ENCODE data around the gene SDF2L1. TPM values are rescaled to one million over a fixed set of nuclear protein-coding genes. Genes with fewer than 3 reads are reported as not detected.

Gene SDF2L1
- total and polyA plus RNA-seq, 9 of the 15 experiments (the other 6 are each of a cell fraction or from before 2014, with no cell fraction given): 15.1 to 989 (median 124) TPM

DNA sequence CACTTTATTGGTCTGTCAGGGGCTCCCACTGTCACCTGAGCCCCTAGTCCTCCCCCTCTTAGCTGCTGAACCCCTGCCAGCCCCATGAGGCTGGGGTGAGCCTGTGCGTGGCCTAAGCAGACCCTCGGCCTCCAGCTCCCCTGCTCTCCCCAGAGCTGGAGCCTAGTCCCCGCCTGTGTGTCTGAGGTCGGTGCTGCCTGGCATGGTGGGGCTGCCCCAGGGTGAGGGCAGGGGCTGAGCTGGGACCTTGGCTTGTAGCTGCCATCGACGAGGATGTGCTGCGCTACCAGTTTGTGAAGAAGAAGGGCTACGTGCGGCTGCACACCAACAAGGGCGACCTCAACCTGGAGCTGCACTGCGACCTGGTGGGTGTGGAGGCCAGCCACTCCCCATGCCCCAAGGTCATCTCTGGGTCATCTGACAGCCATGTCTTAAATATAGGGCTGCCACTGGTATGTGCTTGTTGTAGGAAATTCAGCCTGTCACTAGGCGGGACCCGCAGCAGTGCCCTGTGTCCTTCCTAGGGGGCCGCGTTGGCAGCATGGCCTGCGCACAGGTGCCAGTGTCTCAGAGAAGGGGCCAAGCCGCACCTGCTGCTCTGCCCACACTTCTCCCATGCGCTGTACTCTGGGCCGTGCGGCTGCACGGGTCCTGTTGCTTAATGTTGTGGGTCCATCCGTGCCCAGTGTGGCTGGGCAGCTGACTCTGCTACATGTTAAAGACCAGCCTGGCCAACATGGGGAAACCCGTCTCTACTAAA lies 44.7 kb downstream of the SDF2L1 start (continued):
- TF ChIP-seq, protein P1, sequence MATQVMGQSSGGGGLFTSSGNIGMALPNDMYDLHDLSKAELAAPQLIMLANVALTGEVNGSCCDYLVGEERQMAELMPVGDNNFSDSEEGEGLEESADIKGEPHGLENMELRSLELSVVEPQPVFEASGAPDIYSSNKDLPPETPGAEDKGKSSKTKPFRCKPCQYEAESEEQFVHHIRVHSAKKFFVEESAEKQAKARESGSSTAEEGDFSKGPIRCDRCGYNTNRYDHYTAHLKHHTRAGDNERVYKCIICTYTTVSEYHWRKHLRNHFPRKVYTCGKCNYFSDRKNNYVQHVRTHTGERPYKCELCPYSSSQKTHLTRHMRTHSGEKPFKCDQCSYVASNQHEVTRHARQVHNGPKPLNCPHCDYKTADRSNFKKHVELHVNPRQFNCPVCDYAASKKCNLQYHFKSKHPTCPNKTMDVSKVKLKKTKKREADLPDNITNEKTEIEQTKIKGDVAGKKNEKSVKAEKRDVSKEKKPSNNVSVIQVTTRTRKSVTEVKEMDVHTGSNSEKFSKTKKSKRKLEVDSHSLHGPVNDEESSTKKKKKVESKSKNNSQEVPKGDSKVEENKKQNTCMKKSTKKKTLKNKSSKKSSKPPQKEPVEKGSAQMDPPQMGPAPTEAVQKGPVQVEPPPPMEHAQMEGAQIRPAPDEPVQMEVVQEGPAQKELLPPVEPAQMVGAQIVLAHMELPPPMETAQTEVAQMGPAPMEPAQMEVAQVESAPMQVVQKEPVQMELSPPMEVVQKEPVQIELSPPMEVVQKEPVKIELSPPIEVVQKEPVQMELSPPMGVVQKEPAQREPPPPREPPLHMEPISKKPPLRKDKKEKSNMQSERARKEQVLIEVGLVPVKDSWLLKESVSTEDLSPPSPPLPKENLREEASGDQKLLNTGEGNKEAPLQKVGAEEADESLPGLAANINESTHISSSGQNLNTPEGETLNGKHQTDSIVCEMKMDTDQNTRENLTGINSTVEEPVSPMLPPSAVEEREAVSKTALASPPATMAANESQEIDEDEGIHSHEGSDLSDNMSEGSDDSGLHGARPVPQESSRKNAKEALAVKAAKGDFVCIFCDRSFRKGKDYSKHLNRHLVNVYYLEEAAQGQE (IDR thresholded peaks at IDR 0.05; ENCODE audit: borderline replicate concordance): no peak
- TF ChIP-seq, protein P1 (CRISPR knock-in tag; IDR thresholded peaks at IDR 0.05; ENCODE audit: low read depth): 0 out of 2 replicates have a peak, but pooled peaks have one; percentile 6
- TF ChIP-seq GTF2F1 (IDR thresholded peaks at IDR 0.05; ENCODE audit: low read depth, low read length) (0 out of 2 replicates have a peak, but pooled peaks have one; percentile 42), TSHZ1 (CRISPR knock-in tag; IDR thresholded peaks at IDR 0.05) (no peak), RB1 (IDR thresholded peaks at IDR 0.05; ENCODE audit: low read depth) (0 out of 2 replicates have a peak, but pooled peaks have one; percentile 51), ZNF551 (CRISPR knock-in tag; IDR thresholded peaks at IDR 0.05) (no peak), CHD2 (IDR thresholded peaks at IDR 0.05; ENCODE audit: low read depth, low read length) (no peak), SIRT6 (IDR thresholded peaks at IDR 0.05; ENCODE audit: low read depth, low read length) (no peak), POLR2G (IDR thresholded peaks at IDR 0.05; ENCODE audit: low read depth, low read length) (peak; percentile 77), ZNF57 (CRISPR knock-in tag; IDR thresholded peaks at IDR 0.05) (peak; percentile 75; the same call in 1 of the 2 replicates), RBM17 (IDR thresholded peaks at IDR 0.05; ENCODE audit: borderline replicate concordance, low read depth, low read length) (no peak), MECOM (CRISPR knock-in tag; IDR thresholded peaks at IDR 0.05) (no peak)
- TF ChIP-seq, protein P2, sequence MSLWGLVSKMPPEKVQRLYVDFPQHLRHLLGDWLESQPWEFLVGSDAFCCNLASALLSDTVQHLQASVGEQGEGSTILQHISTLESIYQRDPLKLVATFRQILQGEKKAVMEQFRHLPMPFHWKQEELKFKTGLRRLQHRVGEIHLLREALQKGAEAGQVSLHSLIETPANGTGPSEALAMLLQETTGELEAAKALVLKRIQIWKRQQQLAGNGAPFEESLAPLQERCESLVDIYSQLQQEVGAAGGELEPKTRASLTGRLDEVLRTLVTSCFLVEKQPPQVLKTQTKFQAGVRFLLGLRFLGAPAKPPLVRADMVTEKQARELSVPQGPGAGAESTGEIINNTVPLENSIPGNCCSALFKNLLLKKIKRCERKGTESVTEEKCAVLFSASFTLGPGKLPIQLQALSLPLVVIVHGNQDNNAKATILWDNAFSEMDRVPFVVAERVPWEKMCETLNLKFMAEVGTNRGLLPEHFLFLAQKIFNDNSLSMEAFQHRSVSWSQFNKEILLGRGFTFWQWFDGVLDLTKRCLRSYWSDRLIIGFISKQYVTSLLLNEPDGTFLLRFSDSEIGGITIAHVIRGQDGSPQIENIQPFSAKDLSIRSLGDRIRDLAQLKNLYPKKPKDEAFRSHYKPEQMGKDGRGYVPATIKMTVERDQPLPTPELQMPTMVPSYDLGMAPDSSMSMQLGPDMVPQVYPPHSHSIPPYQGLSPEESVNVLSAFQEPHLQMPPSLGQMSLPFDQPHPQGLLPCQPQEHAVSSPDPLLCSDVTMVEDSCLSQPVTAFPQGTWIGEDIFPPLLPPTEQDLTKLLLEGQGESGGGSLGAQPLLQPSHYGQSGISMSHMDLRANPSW (CRISPR knock-in tag; IDR thresholded peaks at IDR 0.05): peak; percentile 92
